K562 (cell line): ENCODE results near the gene MAGEB10.
"Not testable (repeated sequence)": the region's sequence is repeated elsewhere in the genome, so short reads cannot be mapped to it uniquely, and the experiment has no call there.

ENCODE experiments used
- CTCF ChIP-seq, 3 experiments: IDR thresholded peaks in 2 of 3; conservative IDR thresholded peaks in 1 of 3; 2 replicates each; pipeline ENCODE4 v1.5.1; 2011 to 2012; ENCODE audit warnings: low read length in 3 of 3, mild to moderate bottlenecking in 3 of 3, control low read depth in 2 of 3, improper control_type of control experiment in 1 of 3, inconsistent platforms in 1 of 3, low read depth in 1 of 3, mixed read lengths in 1 of 3, moderate library complexity in 1 of 3; ENCODE audit not compliant: insufficient read depth in 2 of 3
- GATA2 ChIP-seq: sonication (generic); formaldehyde crosslinking; IDR thresholded peaks from 2 replicates; pipeline ENCODE4 v1.4.0; 2020; ENCODE audit warnings: mild to moderate bottlenecking, missing genetic modification reagents
- IRF2 ChIP-seq: sonication (generic); formaldehyde crosslinking; IDR thresholded peaks from 2 replicates; pipeline ENCODE4 v1.8.1; 2022; ENCODE audit warnings: mild to moderate bottlenecking, missing genetic modification reagents
- KLF1 ChIP-seq: fragments of 450-650 bp; IDR thresholded peaks from 2 replicates; pipeline ENCODE4 v1.6.1; 2016; ENCODE audit warnings: missing genetic modification characterization, missing compliant biosample characterization
- SNIP1 ChIP-seq: fragments of 450-650 bp; IDR thresholded peaks from 2 replicates; pipeline ENCODE4 v1.7.1; 2017; ENCODE audit warnings: low read depth, mild to moderate bottlenecking
- YY1 ChIP-seq, 3 experiments: IDR thresholded peaks; 2 replicates each; pipeline ENCODE4 v1.6.1; 2011; ENCODE audit warnings: low read length in 2 of 3, mild to moderate bottlenecking in 2 of 3, moderate library complexity in 2 of 3, borderline replicate concordance in 1 of 3, control low read depth in 1 of 3, low read depth in 1 of 3; ENCODE audit not compliant: insufficient read depth in 3 of 3, insufficient replicate concordance in 2 of 3, control insufficient read depth in 1 of 3, insufficient read length in 1 of 3; ENCODE audit errors: extremely low read depth in 1 of 3
- ZBTB43 ChIP-seq: sonication (generic); formaldehyde crosslinking; IDR thresholded peaks from 2 replicates; pipeline ENCODE4 v1.8.0; 2023; ENCODE audit warnings: mild to moderate bottlenecking, missing genetic modification reagents
- TF ChIP-seq, protein P1 (sequence below): sonication (generic); formaldehyde crosslinking; IDR thresholded peaks from 2 replicates; pipeline ENCODE4 v1.8.0; 2022; ENCODE audit warnings: mild to moderate bottlenecking, missing genetic modification reagents

DNA sequence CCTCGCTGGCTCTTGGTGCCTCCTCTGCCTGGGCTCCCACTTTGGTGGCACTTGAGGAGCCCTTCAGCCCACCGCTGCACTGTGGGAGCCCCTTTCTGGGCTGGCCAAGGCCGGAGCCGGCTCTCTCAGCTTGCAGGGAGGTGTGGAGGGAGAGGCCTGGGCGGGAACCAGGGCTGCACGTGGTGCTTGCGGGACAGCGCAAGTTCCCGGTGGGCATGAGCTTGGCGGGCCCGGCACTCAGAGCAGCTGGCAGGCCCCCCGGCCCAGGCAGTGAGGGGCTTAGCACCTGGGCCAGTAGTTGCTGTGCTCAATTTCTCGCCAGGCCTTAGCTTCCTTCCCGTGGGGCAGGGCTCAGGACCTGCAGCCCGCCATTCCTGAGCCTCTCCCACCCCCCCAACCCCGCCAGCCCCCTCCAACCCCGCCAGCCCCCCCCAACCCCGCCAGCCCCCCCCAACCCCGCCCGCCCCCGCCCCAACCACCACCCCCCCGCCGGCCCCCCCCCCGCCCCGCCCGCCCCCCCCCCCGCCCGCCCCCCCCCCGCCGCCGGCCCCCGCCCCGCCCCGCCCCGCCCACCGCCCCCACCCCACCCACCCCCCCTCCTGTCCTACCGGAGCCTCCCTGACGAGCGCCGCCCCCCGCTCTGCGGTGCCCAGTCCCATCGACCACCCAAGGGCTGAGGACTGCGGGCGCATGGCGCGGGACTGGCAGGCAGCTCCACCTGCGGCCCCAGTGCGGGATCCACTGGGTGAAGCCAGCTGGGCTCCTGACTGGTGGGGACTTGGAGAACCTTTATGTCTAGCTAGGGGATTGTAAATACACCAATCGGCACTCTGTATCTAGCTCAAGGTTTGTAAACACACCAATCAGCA lies 1.4 kb downstream of the MAGEB10 start:
- TF ChIP-seq, protein P1, sequence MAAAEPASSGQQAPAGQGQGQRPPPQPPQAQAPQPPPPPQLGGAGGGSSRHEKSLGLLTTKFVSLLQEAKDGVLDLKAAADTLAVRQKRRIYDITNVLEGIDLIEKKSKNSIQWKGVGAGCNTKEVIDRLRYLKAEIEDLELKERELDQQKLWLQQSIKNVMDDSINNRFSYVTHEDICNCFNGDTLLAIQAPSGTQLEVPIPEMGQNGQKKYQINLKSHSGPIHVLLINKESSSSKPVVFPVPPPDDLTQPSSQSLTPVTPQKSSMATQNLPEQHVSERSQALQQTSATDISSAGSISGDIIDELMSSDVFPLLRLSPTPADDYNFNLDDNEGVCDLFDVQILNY (CRISPR knock-in tag), result not testable (repeated sequence)
- not testable (repeated sequence) for TF ChIP-seq SNIP1; IRF2; KLF1 (tag); ZBTB43 (CRISPR knock-in tag); GATA2 (CRISPR knock-in tag); YY1 (IDR thresholded peaks at IDR 0.05; ENCODE audit: borderline replicate concordance in 1 of 3, control insufficient read depth in 1 of 3, extremely low read depth in 1 of 3, insufficient read depth in 3 of 3, insufficient read length in 1 of 3, insufficient replicate concordance in 2 of 3, low read depth in 1 of 3, low read length in 2 of 3); CTCF (IDR thresholded peaks at IDR 0.05 in 2 of 3, conservative IDR thresholded peaks at IDR 0.05 in 1 of 3; ENCODE audit: insufficient read depth in 2 of 3, low read depth in 1 of 3, low read length in 3 of 3)
